Fibroblast of gingiva (primary cell): ENCODE data around the gene SEBOX.
A peak's percentile ranks its signal among the peaks of the same experiment; 100 is the strongest.
"Not testable (repeated sequence)": the region's sequence is repeated elsewhere in the genome, so short reads cannot be mapped to it uniquely, and the experiment has no call there.

Source experiments
- DNase-seq: peaks from one replicate; pipeline ENCODE4 v3.0.0-alpha.2; 2011; ENCODE audit warnings: low read depth

The SEBOX gene

DNA sequence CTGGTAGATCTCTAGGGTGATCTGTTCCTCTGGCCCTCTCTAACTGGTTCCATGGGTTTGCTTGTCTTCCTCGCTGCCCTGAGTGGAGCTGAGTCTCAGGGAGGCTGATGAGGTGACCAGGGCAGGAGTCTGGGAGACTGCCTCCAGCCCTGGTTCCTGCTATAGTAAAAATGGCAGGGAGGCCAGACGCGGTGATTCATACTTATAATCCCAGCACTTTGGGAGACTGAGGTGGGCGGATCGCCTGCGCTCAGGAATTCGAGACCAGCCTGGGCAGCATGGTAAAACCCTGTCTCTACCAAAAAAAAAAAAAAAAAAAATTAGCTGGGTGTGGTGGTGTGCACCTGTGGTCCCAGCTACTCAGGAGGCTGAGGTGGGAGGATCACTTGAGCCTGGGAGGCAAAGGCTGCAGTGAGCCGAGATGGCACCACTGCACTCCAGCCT is 26.2 kb downstream of the SEBOX start:
- not testable (repeated sequence) for DNase-seq

DNA sequence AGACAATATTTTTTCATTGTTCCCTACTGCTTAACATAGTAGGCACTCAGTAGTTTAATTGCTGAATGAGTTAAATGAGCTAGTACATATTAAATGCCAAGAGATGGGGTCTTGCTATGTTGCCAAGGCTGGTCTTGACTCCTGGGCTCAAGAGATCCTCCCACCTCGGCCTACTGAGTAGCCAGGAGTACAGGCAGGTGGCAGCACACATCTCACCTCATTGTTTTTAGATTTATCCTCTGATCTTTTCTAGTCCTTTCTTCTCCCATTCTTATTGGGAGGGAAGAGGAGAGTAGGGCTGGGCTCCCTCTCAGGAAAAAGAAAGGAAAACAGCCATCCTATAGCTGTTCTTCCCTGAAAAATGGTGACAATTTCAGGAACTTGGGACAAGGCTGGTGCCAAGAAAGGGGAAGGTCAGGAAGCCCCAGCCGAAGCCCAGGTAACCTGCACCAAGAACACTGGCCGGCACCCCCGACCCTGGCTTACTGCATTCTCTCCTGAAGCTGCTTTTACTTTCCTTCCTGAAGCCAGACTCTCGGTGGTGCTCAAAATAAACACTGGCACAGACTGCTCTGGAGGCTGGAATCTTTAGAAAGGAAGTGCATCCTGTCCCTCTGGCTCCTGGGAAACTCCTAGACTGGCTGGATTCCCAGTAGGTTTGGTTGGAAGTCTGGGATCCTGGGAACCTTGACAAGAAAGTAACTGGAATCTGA is 26.8 kb downstream of the SEBOX start:
- DNase-seq = peak; percentile 34

DNA sequence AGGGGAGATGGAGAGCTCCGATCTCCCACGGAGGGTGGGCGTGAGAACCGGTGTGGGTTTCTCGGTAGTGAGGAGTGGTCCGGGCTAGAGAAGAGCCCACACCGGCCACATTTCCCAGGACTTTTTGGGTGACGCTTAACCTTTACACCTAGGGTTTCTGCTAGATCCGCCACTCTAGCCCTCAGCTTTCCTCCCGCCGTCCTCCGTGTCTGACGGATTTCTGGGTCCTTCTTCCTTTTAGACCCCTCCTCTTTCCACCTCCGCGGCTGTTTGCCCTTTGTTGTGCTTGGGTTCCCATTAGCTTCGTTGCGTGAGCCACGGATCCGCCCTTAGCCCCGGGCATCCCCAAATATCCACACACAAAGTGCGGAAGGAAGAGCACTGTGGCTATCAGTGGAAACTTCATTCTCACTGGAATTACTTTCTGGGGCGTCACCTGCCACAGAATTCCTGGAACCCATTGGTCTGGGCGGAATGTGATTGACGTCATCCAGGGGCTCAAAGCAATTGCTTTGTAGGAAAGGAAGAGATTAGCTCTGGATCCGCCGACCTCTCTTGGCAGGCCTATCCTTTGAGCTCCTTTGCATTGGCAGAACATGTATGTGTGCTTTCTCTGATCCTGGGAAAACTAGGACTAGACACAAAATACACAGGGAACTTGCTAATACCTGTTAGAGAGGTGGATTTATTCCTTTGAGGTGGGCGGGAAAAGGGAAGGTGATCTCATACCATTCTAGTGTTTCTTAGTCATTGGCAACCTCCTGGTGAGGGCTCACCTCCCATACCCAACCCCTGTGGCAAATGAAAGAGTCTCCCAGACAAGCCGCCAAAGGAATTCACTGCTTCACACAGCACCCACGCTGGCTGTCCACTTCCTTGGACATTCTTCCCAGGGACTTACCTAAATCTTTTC is 28.8 kb downstream of the SEBOX start:
- DNase-seq = peak; percentile 71

DNA sequence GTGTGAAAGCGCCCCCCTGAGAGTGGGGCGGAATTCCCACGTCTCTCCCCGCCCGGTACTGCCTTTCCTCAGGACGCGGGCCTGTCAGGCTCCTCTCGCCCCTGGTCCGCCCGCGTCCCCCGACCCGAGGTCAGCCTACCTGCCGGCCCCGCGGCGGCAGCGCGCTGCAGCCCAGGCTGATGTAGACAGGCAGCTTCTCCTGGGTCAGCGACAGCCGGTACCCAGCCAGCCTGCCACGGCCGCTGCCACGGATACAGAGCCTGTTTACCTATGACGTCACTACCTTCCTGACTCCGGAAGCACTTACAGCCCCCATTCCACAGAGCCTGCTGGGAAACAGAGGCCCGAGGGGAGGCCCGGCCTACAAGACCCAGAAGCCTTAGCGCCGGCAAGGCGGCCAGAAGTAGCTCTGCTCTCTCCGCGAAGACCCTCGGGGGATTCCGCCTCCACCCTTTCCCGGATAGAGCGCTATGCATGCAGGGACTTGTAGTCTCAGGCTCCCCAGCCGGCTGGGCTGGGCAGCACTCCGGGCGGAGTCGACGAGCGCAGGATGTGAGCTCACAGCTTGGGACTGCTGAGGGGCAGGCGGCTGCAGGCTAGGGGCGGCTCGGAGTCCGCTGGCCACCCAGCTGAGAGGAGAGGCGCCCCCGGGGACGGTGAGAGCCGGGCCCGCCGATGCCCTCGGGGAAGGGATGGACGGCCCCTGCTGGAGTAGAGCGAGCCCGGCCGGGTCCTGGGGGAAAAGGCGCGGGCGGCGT is 29.6 kb downstream of the SEBOX start, which contains the start of the genes IFT20 and TNFAIP1:
TSS of gene IFT20 (minus strand) at position 272 of the 758 bp plus-strand sequence. CDS start 3,487 bp downstream, outside the sequence.
TSS of gene TNFAIP1 (plus strand) at position 561 of the 758 bp plus-strand sequence. CDS start 3,761 bp downstream, outside the sequence.
- DNase-seq = peak; percentile 100

DNA sequence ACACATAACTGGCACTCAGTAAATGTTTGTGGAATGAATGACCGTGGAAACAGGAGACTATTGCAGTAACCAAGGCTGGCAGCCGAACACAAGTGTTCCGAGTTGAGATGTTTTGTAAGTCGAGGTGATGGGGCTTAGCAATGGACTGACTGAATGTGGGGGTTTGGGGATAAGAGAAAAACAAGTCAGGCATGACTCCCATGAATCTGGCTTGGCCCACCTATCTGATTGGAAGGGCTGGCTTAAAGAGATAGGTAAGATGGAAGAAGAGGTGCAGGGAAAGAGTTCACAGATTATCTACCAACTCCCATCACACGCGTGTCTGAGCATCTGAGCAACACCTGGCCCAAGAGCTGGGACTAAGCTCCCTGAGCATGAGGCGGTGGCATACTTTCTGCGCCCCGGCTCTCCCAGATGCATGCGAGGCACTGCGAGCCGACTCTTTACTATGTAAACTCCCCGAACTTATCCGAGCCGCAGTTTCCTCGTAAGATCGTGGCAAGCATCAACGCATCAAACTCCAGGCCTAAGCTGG is 30.3 kb downstream of the SEBOX start:
- peak; percentile 15 for DNase-seq

DNA sequence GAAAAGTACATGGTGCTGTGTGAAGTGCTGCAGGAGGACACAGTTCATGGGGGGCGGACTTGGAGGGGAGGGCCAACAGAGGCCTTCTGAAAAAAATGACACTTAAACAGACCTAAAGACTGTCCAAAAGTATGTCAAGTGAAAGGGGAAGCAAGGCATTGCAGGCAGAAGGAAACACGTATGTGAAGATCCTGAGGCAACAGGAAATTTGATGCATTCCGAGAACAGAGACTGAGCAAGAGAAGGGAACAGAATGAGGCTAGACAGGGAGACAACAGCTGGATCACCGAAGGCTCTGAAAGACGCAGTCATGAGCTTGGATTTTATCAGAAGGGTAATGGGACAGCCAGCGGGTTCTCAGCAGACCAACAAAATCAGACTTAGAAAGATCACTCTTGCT is 30.8 kb downstream of the SEBOX start:
- peak; percentile 20 for DNase-seq

DNA sequence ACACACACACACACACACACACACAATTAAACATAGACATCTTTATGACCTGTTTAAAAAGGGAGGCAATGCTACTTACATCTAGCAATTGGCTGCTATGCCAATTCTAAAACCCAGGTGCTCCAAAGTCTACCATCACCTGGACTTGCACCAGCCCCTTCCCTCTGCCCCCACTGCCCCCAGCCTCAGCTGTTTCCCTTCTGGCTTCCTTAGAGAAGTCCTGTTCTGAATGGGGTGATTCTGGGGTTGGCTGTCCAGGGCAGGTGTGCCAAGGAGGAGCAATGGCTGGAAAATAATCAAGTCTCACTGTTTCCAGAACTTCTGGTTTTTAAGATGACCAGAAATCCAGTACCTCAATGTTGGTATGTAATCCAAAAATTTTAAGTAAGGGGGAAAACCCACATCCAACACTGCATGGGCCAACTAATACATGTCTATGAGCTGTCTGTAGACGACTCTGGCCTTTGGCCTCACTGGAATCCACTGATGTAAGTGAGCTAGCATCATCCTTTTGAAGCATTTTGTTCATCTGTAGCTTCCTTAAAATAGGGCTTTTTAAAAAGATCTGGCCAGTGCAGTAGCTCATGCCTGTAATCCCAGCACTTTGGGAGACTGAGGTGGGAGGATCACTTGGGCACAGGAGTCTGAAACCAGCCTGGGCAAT is 31.8 kb downstream of the SEBOX start:
- DNase-seq = no peak

DNA sequence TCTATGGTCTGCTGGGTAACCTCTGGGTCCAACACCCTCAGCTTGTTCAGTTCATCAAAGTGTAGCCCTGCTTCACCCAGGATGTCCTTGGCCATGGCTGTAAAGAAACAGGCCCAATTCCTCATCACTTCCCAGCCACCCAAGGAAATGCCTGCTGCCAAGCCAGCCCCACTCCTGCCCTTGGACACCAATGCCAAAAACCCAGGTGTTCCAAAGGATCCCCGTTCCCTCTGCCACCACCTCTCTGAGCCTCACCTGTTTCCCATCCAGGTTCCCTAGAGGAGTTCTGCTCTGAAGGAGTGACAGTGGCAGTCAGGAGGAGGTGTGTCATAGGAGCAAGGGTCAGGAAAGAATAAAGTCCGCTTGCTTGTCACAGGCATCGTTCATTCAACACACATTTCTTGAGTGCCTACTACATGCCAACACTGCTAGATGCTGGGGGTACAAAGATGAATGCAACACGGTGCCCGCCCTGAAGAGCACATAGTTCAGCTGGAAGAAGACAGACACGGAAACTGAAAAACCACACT is 33.0 kb downstream of the SEBOX start:
- no peak for DNase-seq

DNA sequence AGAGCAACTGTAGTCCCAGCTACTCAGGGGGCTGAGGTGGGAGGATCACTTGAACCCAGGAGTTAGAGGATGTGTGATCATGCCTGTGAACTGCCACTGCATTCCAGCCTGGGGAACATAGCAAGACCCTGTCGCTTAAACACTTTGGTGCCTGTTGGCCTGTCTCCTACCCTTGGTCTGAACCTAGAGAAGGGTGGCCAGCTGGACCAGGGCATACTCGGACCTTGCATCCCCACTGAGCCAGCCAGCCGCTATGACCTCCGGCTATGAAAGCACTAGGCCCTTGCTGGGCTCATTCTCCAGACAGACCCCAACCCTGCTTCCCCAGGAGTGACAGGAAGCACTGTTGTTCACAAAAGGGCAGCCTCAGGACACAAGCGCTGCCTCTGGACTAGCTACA is 34.3 kb downstream of the SEBOX start:
- DNase-seq = no peak

DNA sequence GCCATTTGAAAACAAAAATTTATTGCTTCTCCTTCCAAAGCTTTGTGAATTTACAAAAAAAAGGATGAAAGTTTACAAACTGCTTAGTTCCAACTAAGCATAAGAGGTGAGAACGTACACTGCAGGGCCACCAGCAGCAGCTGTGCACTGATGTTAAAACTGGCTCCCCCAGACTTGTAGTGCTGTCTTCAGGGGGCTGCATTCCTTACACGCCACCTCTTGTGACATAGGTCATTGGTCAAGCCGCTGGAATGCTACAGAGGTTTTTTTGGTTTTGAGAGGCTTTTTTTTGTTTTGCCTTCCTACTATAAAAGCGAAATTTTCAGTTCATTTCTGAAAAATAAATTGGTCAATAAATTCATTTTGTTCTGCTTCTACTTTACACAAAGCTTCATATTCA is 36.7 kb downstream of the SEBOX start:
- DNase-seq = peak; percentile 19

DNA sequence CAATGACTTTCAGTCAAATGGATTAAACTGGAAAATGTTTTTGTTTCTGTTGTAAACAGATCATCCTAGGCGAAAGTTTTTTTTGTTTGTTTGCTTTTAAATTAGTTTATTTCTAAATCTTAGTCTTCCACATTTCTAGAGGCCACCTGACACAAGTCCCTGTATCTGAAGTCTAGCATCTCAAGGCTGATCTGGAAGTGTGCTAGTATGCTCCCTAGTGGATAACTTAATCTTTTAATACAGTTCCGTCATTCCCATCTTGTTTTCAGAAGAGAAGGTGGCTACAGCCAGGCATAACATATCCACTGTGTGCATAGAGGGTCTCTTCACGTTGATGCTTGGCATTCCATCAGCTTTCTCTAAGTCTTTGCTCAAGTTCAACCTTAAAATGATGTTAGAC is 37.3 kb downstream of the SEBOX start:
- DNase-seq = peak; percentile 15

DNA sequence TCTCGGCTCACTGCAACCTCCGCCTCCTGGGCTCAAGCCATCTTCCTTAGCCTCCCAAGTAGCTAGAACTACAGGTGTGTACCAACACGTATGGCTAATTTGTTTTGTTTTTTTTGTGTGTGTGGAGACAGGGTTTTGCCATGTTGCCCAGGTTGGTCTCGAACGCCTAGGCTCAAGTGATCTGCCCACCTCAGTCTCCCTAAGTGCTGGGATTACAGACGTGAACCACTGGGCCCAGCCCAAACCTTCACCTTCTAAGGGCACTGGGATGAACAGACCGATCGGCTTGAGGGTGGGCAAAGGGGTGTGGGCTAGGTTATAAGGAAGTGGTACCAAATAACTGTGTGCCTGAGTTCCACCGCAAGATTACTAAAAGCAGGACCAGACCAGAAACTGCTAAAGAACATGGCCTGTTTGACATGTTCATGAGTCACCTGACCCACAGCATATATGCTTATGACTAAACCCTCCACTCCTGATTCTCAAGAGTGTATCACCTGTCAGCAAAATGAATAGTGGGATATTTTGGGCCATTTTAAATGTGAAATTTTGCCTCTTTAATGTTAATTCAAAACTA is 37.9 kb downstream of the SEBOX start:
- no peak for DNase-seq

DNA sequence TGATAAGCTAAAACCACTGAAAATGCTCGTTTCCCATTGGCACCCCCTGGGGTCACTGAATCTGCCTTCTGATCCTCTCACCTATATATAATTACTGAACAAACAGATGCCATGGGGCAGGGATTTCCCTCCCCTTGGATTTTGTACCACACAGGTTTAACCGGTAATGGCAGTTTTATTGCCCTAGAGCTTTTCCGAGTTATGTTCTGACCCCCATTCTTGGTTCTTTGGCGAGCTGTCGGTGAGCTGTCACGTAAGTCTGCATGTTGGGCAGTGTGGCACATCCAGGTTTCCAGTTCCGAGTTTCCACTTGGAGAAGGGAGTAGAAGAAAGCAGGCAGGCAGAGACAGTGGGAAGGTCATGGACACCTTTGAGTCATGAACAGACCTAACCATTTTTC is 38.9 kb downstream of the SEBOX start:
- no peak for DNase-seq

DNA sequence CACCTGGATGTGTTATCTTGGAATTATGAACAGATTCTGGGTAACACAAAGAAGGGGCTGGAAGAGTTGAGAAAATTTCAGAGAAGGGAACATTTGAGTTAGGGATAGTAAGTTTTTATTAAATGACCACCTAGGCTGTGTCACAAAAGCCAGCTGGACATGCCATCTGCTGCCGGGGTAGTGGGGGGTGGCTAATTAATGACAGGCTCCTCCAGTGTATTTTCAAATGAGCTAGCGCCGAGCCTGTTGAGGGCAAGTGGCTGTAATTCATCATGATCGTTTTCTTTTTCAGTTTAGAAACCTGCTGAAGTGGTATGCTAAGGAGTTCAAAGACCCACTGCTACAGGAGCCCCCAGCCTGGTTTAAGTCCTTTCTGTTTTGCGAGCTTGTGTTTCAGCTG is 39.8 kb downstream of the SEBOX start:
- no peak for DNase-seq

DNA sequence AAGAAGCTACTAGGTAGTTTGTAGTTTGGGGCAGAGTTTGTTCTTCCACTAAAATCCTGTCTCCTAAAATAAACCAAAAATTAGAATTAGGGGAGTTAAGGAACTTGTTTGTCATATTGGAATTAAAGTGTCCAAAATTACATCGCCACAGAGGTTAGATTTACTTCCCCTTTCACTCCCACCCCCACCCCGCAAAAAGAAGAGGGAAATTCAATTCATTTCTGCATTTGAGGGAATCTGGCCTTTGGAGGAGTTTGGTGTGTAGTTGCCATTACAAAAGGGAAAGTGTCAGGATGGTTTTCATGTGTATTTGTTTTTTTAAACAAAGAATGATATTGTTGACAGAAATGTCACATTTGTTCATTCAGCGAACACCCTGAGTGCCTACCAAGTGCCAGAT is 40.2 kb downstream of the SEBOX start:
- DNase-seq = no peak

DNA sequence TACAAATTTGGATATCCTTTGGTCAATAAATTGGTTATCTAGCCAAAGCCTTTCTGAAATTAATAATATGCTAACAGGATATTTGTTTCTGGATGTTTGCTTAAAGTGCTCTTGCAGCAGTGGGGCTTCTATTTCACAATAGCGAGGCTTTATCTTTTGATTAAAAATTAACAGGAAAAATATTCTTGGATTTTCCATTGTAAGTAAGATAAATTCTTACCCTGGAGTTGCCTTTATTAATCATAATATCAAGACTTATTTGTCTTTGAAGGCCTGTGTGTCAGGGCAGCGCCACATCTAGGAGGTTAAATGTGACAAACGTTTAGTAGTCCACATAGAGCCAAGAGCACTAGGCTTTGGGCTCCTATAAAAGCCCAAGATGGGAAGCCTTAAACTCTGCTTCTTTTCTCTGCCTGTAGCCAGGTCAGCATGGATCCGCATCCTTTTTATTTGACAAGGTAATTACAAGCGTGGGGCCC is 40.7 kb downstream of the SEBOX start:
- DNase-seq = no peak

DNA sequence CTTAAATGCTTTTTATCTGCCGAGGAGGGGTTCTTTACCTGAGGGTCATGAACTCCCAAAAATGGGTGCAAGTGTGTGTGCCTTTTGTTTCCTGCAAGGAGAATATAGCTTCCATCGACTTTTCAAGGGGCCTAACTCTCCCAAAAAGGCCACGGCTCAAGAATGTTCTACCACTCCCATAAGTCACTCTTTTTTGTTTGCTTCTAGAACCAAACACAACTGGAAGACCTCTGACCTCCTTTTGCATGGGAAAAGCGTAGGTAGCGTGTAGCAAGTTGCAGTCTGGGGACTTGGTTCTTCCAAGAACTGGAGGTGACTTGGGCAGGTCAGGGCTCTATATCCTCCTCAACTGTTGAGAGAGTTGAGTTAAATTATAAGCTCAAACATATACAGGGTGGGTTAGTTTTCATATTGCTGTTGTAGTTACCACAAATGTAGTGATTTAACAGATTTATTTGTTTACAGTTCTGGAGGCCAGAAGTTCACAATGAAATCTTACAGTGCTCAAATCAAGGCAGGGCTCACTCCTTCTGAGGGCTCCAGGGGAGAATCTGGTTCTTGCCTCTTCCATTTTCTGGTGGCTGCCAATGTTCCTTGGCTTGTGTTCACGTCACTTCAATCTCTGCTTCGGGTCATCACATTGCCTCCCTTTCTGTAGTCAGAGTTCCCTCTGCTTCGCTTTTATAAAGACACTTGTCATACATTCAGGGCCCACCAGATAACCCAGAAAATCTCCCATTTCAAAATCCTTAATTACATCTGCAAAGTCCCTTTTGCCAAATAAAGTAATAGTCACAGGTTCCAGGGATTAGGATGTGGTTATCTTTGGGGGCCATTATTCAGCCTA is 44.6 kb downstream of the SEBOX start:
- DNase-seq = no peak

DNA sequence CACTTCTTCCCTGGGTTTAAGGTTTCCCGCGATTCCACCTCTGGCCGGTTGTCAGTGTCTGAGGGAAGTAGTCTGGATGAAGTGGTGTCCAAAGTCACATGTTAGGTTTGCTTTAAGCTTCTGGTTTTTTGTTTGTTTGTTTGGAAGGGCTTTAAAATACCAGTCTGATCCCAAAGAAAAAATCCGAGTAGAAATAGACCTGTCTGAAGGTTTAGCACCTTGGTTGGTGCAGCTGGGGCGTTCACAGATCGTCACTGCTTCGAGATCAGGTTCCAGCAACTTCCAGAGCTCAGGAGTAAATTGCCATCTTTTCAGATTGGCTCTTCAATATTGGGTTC is 45.4 kb downstream of the SEBOX start:
- no peak for DNase-seq

DNA sequence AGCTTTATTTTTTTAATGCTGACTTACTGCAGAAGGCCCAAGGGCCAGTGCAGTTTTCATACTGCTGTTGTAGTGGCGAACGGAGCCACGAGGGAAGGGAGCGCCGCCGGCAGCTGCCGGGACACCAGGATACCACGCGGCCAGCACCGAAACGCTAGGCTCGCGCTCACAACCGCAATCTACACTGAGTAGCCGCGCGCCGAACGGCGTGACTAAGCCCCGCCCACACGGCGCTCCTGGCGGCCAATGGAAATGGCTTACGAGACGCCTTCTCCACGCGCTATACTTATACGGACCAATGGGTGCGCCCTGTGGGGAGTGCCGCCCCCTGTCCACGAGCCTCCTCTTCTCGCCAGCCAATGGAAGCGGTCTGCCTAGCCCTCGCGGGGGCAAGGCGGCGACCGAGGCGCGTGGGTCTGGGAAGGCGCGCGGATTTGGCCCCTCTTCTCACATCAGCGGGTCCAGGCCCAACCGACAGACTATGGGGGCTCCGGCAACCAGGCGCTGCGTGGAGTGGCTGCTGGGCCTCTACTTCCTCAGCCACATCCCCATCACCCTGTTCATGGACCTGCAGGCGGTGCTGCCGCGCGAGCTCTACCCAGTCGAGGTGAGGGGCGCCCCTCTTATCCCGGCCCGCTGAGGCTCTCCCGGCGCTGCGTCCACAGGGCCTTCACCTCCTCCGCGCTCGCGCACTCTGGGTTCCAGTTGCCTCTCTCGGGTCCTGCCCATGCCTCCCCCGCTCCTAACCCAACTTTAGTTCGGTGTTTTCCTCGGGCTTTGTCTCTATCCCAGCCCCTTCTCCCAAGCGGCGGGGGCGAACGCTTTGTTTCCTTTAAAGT is 46.0 kb downstream of the SEBOX start, which contains the start of gene TMEM97:
TSS of gene TMEM97 (plus strand) at position 442 of the 839 bp plus-strand sequence. CDS start at position 482, 40 bp downstream.
- peak; percentile 97 for DNase-seq
